Measurements from ENCODE around the gene LARGE2.

The LARGE2 gene

DNA sequence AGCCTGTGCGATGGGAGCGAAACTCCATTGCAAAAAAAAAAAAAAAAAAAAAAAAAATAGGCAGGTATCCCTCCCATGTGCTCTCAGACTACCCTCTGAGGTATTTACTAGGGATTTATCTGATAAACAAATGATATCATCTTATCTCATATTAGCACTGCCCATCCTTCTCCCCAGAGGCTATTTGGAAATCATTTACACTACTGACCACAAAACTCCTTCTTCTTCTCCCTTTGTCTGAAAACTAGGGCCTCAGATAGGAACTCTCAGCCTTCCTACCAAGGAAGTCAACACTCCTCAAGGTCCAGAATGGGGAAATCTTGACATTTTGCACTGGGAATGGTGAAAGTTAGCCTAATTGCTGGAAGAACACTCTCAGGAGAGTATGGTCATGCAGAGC, 46.4 kb downstream of the LARGE2 start:
- DNase-seq, result no peak

DNA sequence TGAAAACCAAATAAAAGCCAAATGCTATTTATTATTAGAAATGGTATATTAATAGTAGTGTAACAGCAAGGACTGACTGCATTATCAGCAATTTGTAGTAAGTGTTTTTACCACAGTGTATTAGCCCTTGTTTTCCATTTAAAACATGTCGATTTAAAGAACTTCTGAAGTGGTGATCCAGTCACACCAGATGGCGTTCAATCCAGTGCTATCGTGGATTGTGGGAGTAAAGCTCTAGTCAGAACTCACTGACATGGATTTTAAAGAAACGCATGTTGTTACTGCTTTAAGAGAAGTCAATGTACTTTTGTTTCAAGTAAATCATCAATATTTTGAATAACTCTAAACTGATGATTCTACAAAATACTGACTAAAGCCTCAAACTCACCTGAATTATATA, 51.1 kb downstream of the LARGE2 start:
- DNase-seq, result no peak

DNA sequence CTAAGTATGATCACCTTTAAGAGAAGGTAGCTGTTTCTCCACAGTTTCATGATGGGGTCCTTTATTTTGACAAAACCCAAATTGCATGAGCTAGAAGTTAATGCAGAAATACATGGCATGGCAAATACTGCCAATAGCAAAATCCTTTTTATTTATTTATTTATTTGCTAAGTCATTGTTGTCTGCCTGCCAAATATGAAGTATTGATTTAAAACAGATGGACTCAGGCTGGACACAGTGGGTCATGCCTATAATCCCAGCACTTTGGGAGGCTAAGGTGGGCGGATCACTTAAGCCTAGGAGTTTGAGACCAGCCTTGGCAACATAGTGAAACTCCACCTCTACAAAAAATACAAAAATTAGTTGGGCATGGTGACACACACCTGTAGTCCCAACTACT, 52.4 kb downstream of the LARGE2 start:
- no peak for DNase-seq
